CD4-positive, alpha-beta T cell treated with Interleukin-10 for 1 hour (primary cell): ENCODE data around the gene FRYL.
A peak's percentile ranks its signal among the peaks of the same experiment; 100 is the strongest.
"Not testable (repeated sequence)": the region's sequence is repeated elsewhere in the genome, so short reads cannot be mapped to it uniquely, and the experiment has no call there.

Experiments
- DNase-seq: peaks from one replicate; pipeline ENCODE4 v3.0.0-alpha.2; 2020

Gene FRYL

GRCh38 chr4:48742412-48742811 is 37.7 kb downstream of the FRYL start:
- no peak for DNase-seq

- DNase-seq: no peak
Observed at GRCh38 chr4:48739560-48740019, 40.5 kb downstream of the FRYL start.

GRCh38 chr4:48738856-48739255 is 41.2 kb downstream of the FRYL start:
- no peak for DNase-seq

- DNase-seq: peak; percentile 37
Observed at GRCh38 chr4:48728906-48729496, 51.1 kb downstream of the FRYL start.

- no peak for DNase-seq
Observed at GRCh38 chr4:48727666-48728459, 52.2 kb downstream of the FRYL start.

- DNase-seq: no peak
Observed at GRCh38 chr4:48725414-48725813, 54.7 kb downstream of the FRYL start.

- no peak for DNase-seq
Observed at GRCh38 chr4:48722509-48723446, 57.3 kb downstream of the FRYL start.

GRCh38 chr4:48720459-48720858 is 59.6 kb downstream of the FRYL start:
- DNase-seq: no peak

GRCh38 chr4:48718818-48719465 is 61.1 kb downstream of the FRYL start:
- no peak for DNase-seq

- DNase-seq: not testable (repeated sequence)
Observed at GRCh38 chr4:48716285-48716684, 63.8 kb downstream of the FRYL start.

- DNase-seq: no peak
Observed at GRCh38 chr4:48710446-48711209, 69.5 kb downstream of the FRYL start.

GRCh38 chr4:48709901-48710300 is 70.2 kb downstream of the FRYL start:
- DNase-seq: no peak

GRCh38 chr4:48708610-48709009 is 71.5 kb downstream of the FRYL start:
- no peak for DNase-seq

- no peak for DNase-seq
Observed at GRCh38 chr4:48706736-48707135, 73.3 kb downstream of the FRYL start.

- no peak for DNase-seq
Observed at GRCh38 chr4:48705609-48706008, 74.5 kb downstream of the FRYL start.

- DNase-seq: no peak
Observed at GRCh38 chr4:48704091-48704802, 75.8 kb downstream of the FRYL start.

GRCh38 chr4:48699475-48699874 is 80.6 kb downstream of the FRYL start:
- DNase-seq: no peak

GRCh38 chr4:48698029-48698971 is 81.8 kb downstream of the FRYL start:
- DNase-seq: no peak

GRCh38 chr4:48697516-48697915 is 82.6 kb downstream of the FRYL start:
- not testable (repeated sequence) for DNase-seq

- no peak for DNase-seq
Observed at GRCh38 chr4:48694824-48695223, 85.3 kb downstream of the FRYL start.
